Mesodermal cell (in vitro differentiated cells): Measurements from ENCODE around the gene PAX1.
A peak's percentile ranks its signal among the peaks of the same experiment; 100 is the strongest.

Experiments
- H3K27ac ChIP-seq: 2 replicates; pipeline ENCODE4 v1.7.0; 2013; ENCODE audit warnings: mild to moderate bottlenecking, low read depth, low read length, moderate library complexity; ENCODE audit not compliant: severe bottlenecking
- H3K36me3 ChIP-seq: 2 replicates; pipeline ENCODE4 v1.7.1; 2013; ENCODE audit warnings: mild to moderate bottlenecking, low read length, moderate library complexity; ENCODE audit not compliant: control insufficient read depth, insufficient read depth
- H3K4me1 ChIP-seq: one replicate; pipeline ENCODE4 v1.7.1; 2013; ENCODE audit warnings: mild to moderate bottlenecking, low read length; ENCODE audit not compliant: insufficient read depth, control insufficient read depth, poor library complexity, severe bottlenecking
- H3K4me3 ChIP-seq: 2 replicates; pipeline ENCODE4 v1.7.0; 2013; ENCODE audit warnings: low read length, control low read depth, mild to moderate bottlenecking; ENCODE audit not compliant: insufficient read depth, poor library complexity, severe bottlenecking; ENCODE audit errors: extremely low read depth
- H3K9me3 ChIP-seq: 2 replicates; pipeline ENCODE4 v1.7.1; 2013; ENCODE audit warnings: mild to moderate bottlenecking, low read length, moderate library complexity; ENCODE audit not compliant: control insufficient read depth
- WGBS, 2 experiments: methylation state at CpG; one replicate each; pipeline ENCODE4 v1.1.5; 2013; ENCODE audit warnings: missing lambda C conversion rate in 2 of 2; ENCODE audit not compliant: insufficient coverage in 2 of 2; 5-methylcytosine and 5-hydroxymethylcytosine counted together

The PAX1 gene

DNA sequence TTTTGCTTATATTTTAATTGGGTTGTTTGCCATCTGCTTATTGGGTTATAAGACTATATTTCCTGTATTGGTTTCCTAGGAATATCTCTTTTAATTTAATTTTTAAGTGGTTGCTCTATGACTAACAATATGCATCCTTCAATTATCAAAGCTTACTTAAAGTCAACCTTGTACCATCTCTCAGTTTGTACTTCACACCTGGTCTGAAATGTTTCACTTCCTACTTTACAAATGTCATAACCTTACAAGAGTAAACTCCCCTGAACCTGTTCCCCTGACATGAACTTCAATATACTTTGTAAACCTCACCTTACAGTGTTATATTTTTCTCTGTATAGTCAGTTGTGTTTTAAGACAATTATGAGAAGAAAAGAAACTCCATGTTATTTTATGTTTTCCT lies 35.8 kb downstream of the PAX1 start:
- Histone ChIP-seq H3K27ac (no peak overlapping the region), H3K9me3 (no peaks in the 10 kb centered on the region), H3K36me3 (no peaks in the 10 kb centered on the region), H3K4me1 (no peaks in the 10 kb centered on the region), H3K4me3 (no peak overlapping the region)

DNA sequence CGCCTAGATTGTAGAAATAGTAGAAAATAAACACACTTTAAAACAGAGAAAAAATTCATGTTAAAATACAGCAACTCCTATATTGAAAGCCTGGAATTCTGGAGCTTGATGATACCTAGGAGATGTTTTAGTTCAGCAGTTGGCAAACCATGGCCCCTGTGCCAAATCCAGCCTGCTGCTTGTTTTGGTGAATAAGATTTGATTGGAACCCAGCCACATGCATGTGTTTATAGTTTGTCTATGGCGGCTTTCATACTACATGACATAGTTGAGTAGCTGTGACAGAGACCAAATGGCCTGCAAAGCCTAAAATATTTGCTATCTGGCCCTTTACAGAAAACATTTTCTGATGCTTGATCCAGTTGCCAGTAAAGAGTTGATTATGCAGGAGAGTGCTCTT lies 57.2 kb downstream of the PAX1 start:
- H3K4me1 ChIP-seq = no peaks in the 10 kb centered on the region
- H3K27ac ChIP-seq = no peak overlapping the region
- no peak overlapping the region for H3K4me3 ChIP-seq
- no peaks in the 10 kb centered on the region for H3K36me3 ChIP-seq
- WGBS, 2 experiments = 40 to 60% methylated on average over 1 of the region's 2 CpGs
- no peaks in the 10 kb centered on the region for H3K9me3 ChIP-seq

DNA sequence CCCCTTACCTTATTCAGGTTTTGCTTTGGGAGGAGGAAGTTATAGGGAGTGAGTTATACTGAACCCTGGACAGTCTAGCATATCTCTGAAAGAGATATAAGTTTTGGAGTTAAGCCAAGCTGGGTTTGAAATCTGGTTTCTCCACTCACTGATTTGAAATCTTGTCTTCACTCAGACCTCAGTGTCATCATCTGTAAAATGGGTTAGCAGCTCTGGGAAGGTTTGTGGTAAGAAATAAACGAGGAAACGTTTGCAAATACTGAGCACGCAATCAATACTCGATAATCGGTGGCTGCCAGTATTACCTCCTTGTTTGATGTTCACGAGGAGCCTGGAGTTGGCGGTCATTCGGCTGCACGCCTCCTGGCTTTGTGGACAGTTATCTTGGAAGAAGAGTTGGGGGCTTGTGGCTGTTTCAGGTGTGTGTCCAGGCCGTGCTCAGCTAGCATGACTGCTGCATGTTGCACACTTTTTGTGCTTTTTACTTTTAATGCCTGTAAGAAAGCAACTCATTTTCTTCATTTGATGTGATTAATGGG lies 61.8 kb downstream of the PAX1 start:
- no peak overlapping the region for H3K4me3 ChIP-seq
- peak overlapping the region; percentile 66 for H3K27ac ChIP-seq
- WGBS, 2 experiments = 90 to 91% methylated on average over 9 to 10 of the region's 10 CpGs
- H3K4me1 ChIP-seq = no peaks in the 10 kb centered on the region
- no peaks in the 10 kb centered on the region for H3K36me3 ChIP-seq
- H3K9me3 ChIP-seq = no peaks in the 10 kb centered on the region

DNA sequence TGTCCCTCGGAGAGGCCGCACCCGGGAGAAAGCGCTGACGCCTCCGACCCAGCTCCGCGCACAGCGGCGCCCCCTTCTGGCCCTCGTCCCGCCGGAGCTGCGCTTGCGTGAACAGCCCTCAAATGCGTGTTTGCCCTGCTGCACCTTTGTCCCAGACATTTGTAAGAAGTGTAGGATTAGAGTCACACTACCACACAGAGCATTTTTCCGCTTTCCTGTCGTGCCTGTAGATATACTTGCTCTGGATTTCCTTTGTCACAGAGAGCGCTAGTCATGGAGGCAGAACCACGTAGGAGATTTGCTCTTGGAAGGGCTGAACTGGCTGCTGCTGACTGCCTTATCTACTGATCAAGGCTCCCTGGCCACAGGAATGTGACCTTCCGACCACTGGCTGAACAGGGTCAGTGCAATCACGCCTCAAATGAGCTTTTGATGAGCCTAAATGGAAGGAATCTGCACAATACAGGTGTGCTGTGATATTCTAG lies 62.3 kb downstream of the PAX1 start:
- Histone ChIP-seq H3K4me3 (no peak overlapping the region), H3K4me1 (no peaks in the 10 kb centered on the region), H3K36me3 (no peaks in the 10 kb centered on the region), H3K27ac (peak overlapping the region; percentile 66), H3K9me3 (no peaks in the 10 kb centered on the region)
- 5 to 8% methylated on average over 17 to 19 of the region's 22 CpGs for WGBS, 2 experiments
